Pancreas (tissue), 10 donors: ENCODE results near the gene CDH4. TPM values are rescaled to one million over a fixed set of nuclear protein-coding genes. Genes with fewer than 3 reads are reported as not detected.

Experiments
- ATAC-seq, 4 donors: fragments of 200-7000 bp; cut with Tn5 transposase; one replicate each; pipeline versions ENCODE4 v1.8.0 to v1.9.1; 2020; ENCODE audit warnings: mild to moderate bottlenecking in 4 of 4, moderate library complexity in 4 of 4
- DNase-seq, 6 donors: peaks; one replicate each; pipeline ENCODE4 v3.0.0-alpha.2; 2020
- FAIRE-seq: peaks from 2 replicates; lab custom pipeline; 2012; peaks lifted over from hg19 to GRCh38; lab: Jason Lieb, UNC
- H3K27ac ChIP-seq, 4 donors: fragments of 200-600 bp; sonication (generic); 1 replicate in 3 of 4; 2 replicates in 1 of 4; pipeline versions ENCODE4 v1.5.0 to v1.8.0; 2020
- H3K27me3 ChIP-seq, 4 donors: fragments of 200-600 bp; one replicate each; pipeline ENCODE4 v1.8.0; 2021
- H3K36me3 ChIP-seq, 3 donors: fragments of 200-600 bp; sonication (generic) in 1 of 3; one replicate each; pipeline versions ENCODE4 v1.5.0 to v1.8.0; 2020 to 2021
- H3K4me1 ChIP-seq, 3 donors: fragments of 200-600 bp; one replicate each; pipeline ENCODE4 v1.8.0; 2021
- H3K4me3 ChIP-seq, 4 donors: fragments of 200-600 bp; sonication (generic) in 2 of 4; one replicate each; pipeline versions ENCODE4 v1.5.0 to v1.8.0; 2020 to 2021
- H3K9me3 ChIP-seq, 4 donors: fragments of 200-600 bp; one replicate each; pipeline ENCODE4 v1.8.0; 2021
- CTCF ChIP-seq, 4 donors: fragments of 200-600 bp; sonication (generic) in 3 of 4; IDR thresholded peaks; one replicate each; pipeline versions ENCODE4 v1.5.0 to v1.8.0; 2021; ENCODE audit warnings: antibody characterized with exemption in 4 of 4
- WGBS, 2 donors: extraction: QIAGEN DNeasy Blood & Tissue Kit; methylation state at CpG; one replicate each; pipeline ENCODE4 v1.1.7; 2013; 5-methylcytosine and 5-hydroxymethylcytosine counted together
- intact Hi-C, 3 donors: fragments of 100-400 bp; cut with DNase I; formaldehyde crosslinking; loops; one replicate each; pipeline versions ENCODE4 v1.11.1 to v1.14.2; 2022
- polyA plus RNA-seq, 2 donors: library from polyadenylated mRNA; stranded (reverse); fragments of 200-250 nt; gene quantifications; one replicate each; pipeline ENCODE4 v1.2.3, GENCODE V29; 2013
- total RNA-seq, 6 donors: library from RNA; stranded (reverse); fragmentation: NEBNext Ultra II Directional in 4 of 6; extraction: Animal tissue kit (Norgen Biotek cat#: 25700) in 4 of 6; gene quantifications; one replicate each; pipeline versions ENCODE4 v1.2.1 to v1.2.4, GENCODE V29; 2021 to 2023
- donor health status: healthy with polysubstance abuse.
- donor health status: DM: no; HTN: no; CAD: no; lungs with moderate emphysema.
- donor health status: DM: no; HTN: no; CAD: no.
- donor health status: control.
- donor health status: control.
- donor health status: Bipolar disorder and iron deficiency.
- donor health status: DM: yes; HTN: yes; CAD: no.
- donor health status: DM: no; HTN: no; CAD: no.
- donor health status: DM: no; HTN: no; CAD: no.
- donor health status: DM: yes; HTN: yes; CAD: no.

CDH4 gene
- total and polyA plus RNA-seq, 8 donors: 0.04 to 1.4 (median 0.27) TPM

- DNase-seq (no peak), ATAC-seq (no peak), FAIRE-seq (no peak)
- Histone ChIP-seq H3K36me3 (no peaks in the 10 kb centered on the region), H3K9me3 (no peaks in the 10 kb centered on the region), H3K4me3 (no peak overlapping the region), H3K4me1 (no peaks in the 10 kb centered on the region), H3K27me3 (no peaks in the 10 kb centered on the region), H3K27ac (no peak overlapping the region)
- TF ChIP-seq CTCF (IDR thresholded peaks at IDR 0.05): no peak
- WGBS, 2 donors: 75 to 82% methylated on average over 18 of the region's 18 CpGs
- intact Hi-C loops: no loop called here
Measured at GRCh38 chr20:61744691-61745396, 492.8 kb downstream of the CDH4 start.

GRCh38 chr20:61745397-61746146 is 493.5 kb downstream of the CDH4 start:
- Histone ChIP-seq H3K4me3 (no peak overlapping the region), H3K36me3 (no peaks in the 10 kb centered on the region), H3K27me3 (no peaks in the 10 kb centered on the region), H3K4me1 (no peaks in the 10 kb centered on the region), H3K9me3 (no peaks in the 10 kb centered on the region), H3K27ac (no peak overlapping the region)
- no peak for ATAC-seq
- intact Hi-C loops: no loop called here
- no peak for DNase-seq
- WGBS, 2 donors: 77 to 88% methylated on average over 20 of the region's 20 CpGs
- no peak for FAIRE-seq
- TF ChIP-seq CTCF (IDR thresholded peaks at IDR 0.05): no peak

- FAIRE-seq (no peak), DNase-seq (no peak), ATAC-seq (no peak)
- no peak for TF ChIP-seq CTCF (IDR thresholded peaks at IDR 0.05)
- H3K27ac ChIP-seq: no peak overlapping the region
- WGBS, 2 donors: 81 to 94% methylated on average over 11 of the region's 11 CpGs
- intact Hi-C loops: no loop called here
- H3K27me3 ChIP-seq: no peaks in the 10 kb centered on the region
- H3K36me3 ChIP-seq: no peaks in the 10 kb centered on the region
- no peak overlapping the region for H3K4me3 ChIP-seq
- no peaks in the 10 kb centered on the region for H3K4me1 ChIP-seq
- H3K9me3 ChIP-seq: no peaks in the 10 kb centered on the region
Measured at GRCh38 chr20:61746147-61746646, 494.1 kb downstream of the CDH4 start.

GRCh38 chr20:61746781-61747180 is 494.7 kb downstream of the CDH4 start:
- ATAC-seq (no peak), FAIRE-seq (no peak), DNase-seq (peak in 1 of 6 donors; percentile 36)
- TF ChIP-seq CTCF (IDR thresholded peaks at IDR 0.05): no peak
- H3K36me3 ChIP-seq: no peaks in the 10 kb centered on the region
- no peak overlapping the region for H3K27ac ChIP-seq
- H3K4me1 ChIP-seq: no peaks in the 10 kb centered on the region
- H3K4me3 ChIP-seq: no peak overlapping the region
- intact Hi-C loops: no loop called here
- WGBS, 2 donors: 75 to 81% methylated on average over 12 of the region's 12 CpGs
- H3K27me3 ChIP-seq: no peaks in the 10 kb centered on the region
- H3K9me3 ChIP-seq: no peaks in the 10 kb centered on the region
